Measurements from ENCODE around the gene RPN2.

Gene RPN2

GRCh38 chr20:37178839-37179682, at the start of gene RPN2, which contains the start of gene MROH8:
TSS of gene RPN2 (plus strand) at chr20:37179330. CDS start at chr20:37179357, 27 bp downstream.
TSS of gene MROH8 (minus strand) at chr20:37179548.
- peak within 1 kb of the TSS; percentile 95 to 98 (median 96) for H3K4me3 Mint-ChIP-seq
- TF ChIP-seq CTCF (IDR thresholded peaks at IDR 0.05; ENCODE audit: unreplicated experiment in 3 of 3) = no peak
- peaks cover 4% of the 10 kb centered on the region for H3K27me3 Mint-ChIP-seq (ENCODE audit: low read depth)
- H3K27ac Mint-ChIP-seq = peak within 1 kb of the TSS; percentile 100
- no peaks in the 10 kb centered on the region for H3K9me3 Mint-ChIP-seq
- H3K36me3 Mint-ChIP-seq (ENCODE audit: low read depth) = peaks cover 18% of the 10 kb centered on the region
- peaks cover 32% of the 10 kb centered on the region for H3K4me1 Mint-ChIP-seq

GRCh38 chr20:37131486-37131885, 47.6 kb upstream of the RPN2 start:
- Mint-ChIP-seq H3K9me3 (no peaks in the 10 kb centered on the region), H3K27ac (no peak overlapping the region), H3K4me3 (no peak overlapping the region), H3K27me3 (ENCODE audit: low read depth) (no peaks in the 10 kb centered on the region), H3K36me3 (ENCODE audit: low read depth) (peaks cover 4% of the 10 kb centered on the region), H3K4me1 (no peaks in the 10 kb centered on the region)
- TF ChIP-seq CTCF (IDR thresholded peaks at IDR 0.05; ENCODE audit: unreplicated experiment in 3 of 3) = no peak

GRCh38 chr20:37133952-37134351, 45.2 kb upstream of the RPN2 start:
- TF ChIP-seq CTCF (IDR thresholded peaks at IDR 0.05; ENCODE audit: unreplicated experiment in 3 of 3) = no peak
- no peaks in the 10 kb centered on the region for H3K27me3 Mint-ChIP-seq (ENCODE audit: low read depth)
- H3K4me3 Mint-ChIP-seq = no peak overlapping the region
- H3K27ac Mint-ChIP-seq = no peak overlapping the region
- no peaks in the 10 kb centered on the region for H3K36me3 Mint-ChIP-seq (ENCODE audit: low read depth)
- no peaks in the 10 kb centered on the region for H3K9me3 Mint-ChIP-seq
- no peaks in the 10 kb centered on the region for H3K4me1 Mint-ChIP-seq

- H3K9me3 Mint-ChIP-seq = no peaks in the 10 kb centered on the region
- no peaks in the 10 kb centered on the region for H3K27me3 Mint-ChIP-seq (ENCODE audit: low read depth)
- no peak for TF ChIP-seq CTCF (IDR thresholded peaks at IDR 0.05; ENCODE audit: unreplicated experiment in 3 of 3)
- peaks cover 6% of the 10 kb centered on the region for H3K36me3 Mint-ChIP-seq (ENCODE audit: low read depth)
- H3K4me3 Mint-ChIP-seq = no peak overlapping the region
- no peak overlapping the region for H3K27ac Mint-ChIP-seq
- no peaks in the 10 kb centered on the region for H3K4me1 Mint-ChIP-seq
These were observed 41.6 kb upstream of the RPN2 start for GRCh38 chr20:37137547-37137946.

- TF ChIP-seq CTCF (IDR thresholded peaks at IDR 0.05; ENCODE audit: unreplicated experiment in 3 of 3) = no peak
- no peaks in the 10 kb centered on the region for H3K4me1 Mint-ChIP-seq
- H3K4me3 Mint-ChIP-seq = no peak overlapping the region
- H3K27ac Mint-ChIP-seq = no peak overlapping the region
- H3K27me3 Mint-ChIP-seq (ENCODE audit: low read depth) = no peaks in the 10 kb centered on the region
- peaks cover 22% of the 10 kb centered on the region for H3K36me3 Mint-ChIP-seq (ENCODE audit: low read depth)
- H3K9me3 Mint-ChIP-seq = no peaks in the 10 kb centered on the region
These were observed 36.4 kb upstream of the RPN2 start for GRCh38 chr20:37142708-37143107.
